PC-3 (cell line): Measurements from ENCODE around the gene MPZL1. TPM values are rescaled to one million over a fixed set of nuclear protein-coding genes. Genes with fewer than 3 reads are reported as not detected.

Experiments used
- ATAC-seq: fragments of 200-7000 bp; cut with Tn5 transposase; 2 replicates; pipeline ENCODE4 v1.9.1; 2020; ENCODE audit warnings: mild to moderate bottlenecking, moderate library complexity
- BruUV-seq: library from RNA; stranded (reverse); fragments of 400-500 nt; replicated peaks from 2 replicates; lab custom pipeline; 2021; lab: Mats Ljungman, UMichigan
- CTCF ChIA-PET: fragments of 300-600 bp; sonication (Branson Sonifier 250); formaldehyde crosslinking; loops from one replicate; lab custom pipeline; 2022; ENCODE audit warnings: antibody characterized with exemption; lab: Charles Lee
- POLR2A ChIA-PET: fragments of 300-600 bp; sonication (Branson Sonifier 250); formaldehyde crosslinking; loops from one replicate; lab custom pipeline; 2022; ENCODE audit warnings: antibody characterized with exemption; ENCODE audit not compliant: unreplicated experiment; lab: Charles Lee
- DNase-seq: peaks from one replicate; pipeline ENCODE4 v3.0.0-alpha.2; 2015
- H2AFZ ChIP-seq: fragments of 300-600 bp; sonication (generic); 2 replicates; pipeline ENCODE4 v1.6.0; 2016; ENCODE audit warnings: antibody characterized with exemption, low read length
- H3F3A ChIP-seq: fragments of 300-600 bp; sonication (generic); one replicate; pipeline ENCODE4 v1.6.0; 2017; ENCODE audit warnings: antibody characterized with exemption, low read length, control low read depth, mild to moderate bottlenecking; ENCODE audit not compliant: unreplicated experiment
- H3K27ac ChIP-seq: fragments of 300-600 bp; sonication (generic); 2 replicates; pipeline ENCODE4 v1.5.1; 2016; ENCODE audit warnings: mild to moderate bottlenecking, low read length
- H3K27me3 ChIP-seq: fragments of 300-600 bp; sonication (generic); 2 replicates; pipeline ENCODE4 v1.6.1; 2016; ENCODE audit warnings: low read length, mixed read lengths
- H3K36me3 ChIP-seq: fragments of 300-600 bp; sonication (generic); 2 replicates; pipeline ENCODE4 v1.6.1; 2016; ENCODE audit warnings: low read depth, mixed run types, low read length, mixed read lengths
- H3K4me1 ChIP-seq: fragments of 300-600 bp; sonication (generic); 2 replicates; pipeline ENCODE4 v1.5.1; 2016; ENCODE audit warnings: low read length; ENCODE audit not compliant: insufficient read depth
- H3K4me2 ChIP-seq: fragments of 300-600 bp; sonication (generic); 2 replicates; pipeline ENCODE4 v1.6.0; 2016; ENCODE audit warnings: low read length
- H3K4me3 ChIP-seq: fragments of 300-600 bp; sonication (generic); 2 replicates; pipeline ENCODE4 v1.5.1; 2016; ENCODE audit warnings: mild to moderate bottlenecking, low read length, mixed read lengths
- H3K79me2 ChIP-seq: fragments of 300-600 bp; sonication (generic); 2 replicates; pipeline ENCODE4 v1.6.1; 2017; ENCODE audit warnings: low read length, mixed read lengths
- H3K9ac ChIP-seq: fragments of 300-600 bp; sonication (generic); 2 replicates; pipeline ENCODE4 v1.6.0; 2016; ENCODE audit warnings: mild to moderate bottlenecking, low read length
- H3K9me2 ChIP-seq: fragments of 300-600 bp; sonication (generic); replicated peaks from 2 replicates; pipeline ENCODE4 v1.6.1; 2016; ENCODE audit warnings: mixed run types, low read length, mixed read lengths
- H3K9me3 ChIP-seq: fragments of 300-600 bp; sonication (generic); 2 replicates; pipeline ENCODE4 v1.6.1; 2016; ENCODE audit warnings: low read length, mixed read lengths
- H4K20me1 ChIP-seq: fragments of 300-600 bp; sonication (generic); 2 replicates; pipeline ENCODE4 v1.6.1; 2016; ENCODE audit warnings: low read length, mixed read lengths
- CTCF ChIP-seq: fragments of 300-600 bp; sonication (generic); conservative IDR thresholded peaks from 2 replicates; pipeline ENCODE4 v1.5.1; 2017; ENCODE audit warnings: antibody characterized with exemption, low read depth, mild to moderate bottlenecking, low read length
- EZH2 ChIP-seq: fragments of 300-600 bp; sonication (generic); IDR thresholded peaks from one replicate; pipeline ENCODE4 v1.6.1; 2017; ENCODE audit warnings: antibody characterized with exemption, mild to moderate bottlenecking, low read length; ENCODE audit not compliant: unreplicated experiment
- EZH2phosphoT487 ChIP-seq: fragments of 300-600 bp; sonication (generic); IDR thresholded peaks from 2 replicates; pipeline ENCODE4 v1.6.1; 2018; ENCODE audit warnings: mild to moderate bottlenecking, antibody characterized with exemption, low read length, borderline replicate concordance
- intact Hi-C: fragments of 100-400 bp; cut with micrococcal nuclease; formaldehyde crosslinking; loops from 2 replicates; pipeline ENCODE4 v1.9.0; 2023
- total RNA-seq: library from RNA; depleted of rRNA; stranded (reverse); fragments of >200 nt; gene quantifications from 2 replicates; pipeline ENCODE4 v1.2.3, GENCODE V29; 2014

Gene MPZL1
- total RNA-seq, 1 experiment from 2014 or later = 86.5 TPM

DNA sequence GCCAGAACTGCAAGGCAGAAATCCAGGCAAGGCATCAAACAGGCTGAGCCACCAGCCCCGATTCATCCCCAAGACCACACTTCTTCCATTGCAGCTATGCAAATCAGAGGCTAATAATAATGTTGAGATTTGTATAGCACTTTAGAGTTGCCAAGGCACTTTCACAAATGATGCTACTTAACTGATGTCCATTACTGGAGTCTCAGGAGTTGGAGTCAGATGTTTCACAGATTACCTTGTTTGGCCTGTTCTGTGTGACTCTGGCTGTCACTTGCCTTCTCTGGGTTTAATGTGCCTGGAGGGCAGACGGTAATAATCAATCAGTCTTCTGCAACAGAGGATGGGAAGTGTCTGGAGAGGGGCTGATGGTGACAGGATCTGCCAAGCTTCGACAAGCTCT, 40.8 kb upstream of the MPZL1 start:
- Histone ChIP-seq H3K27ac (no peak overlapping the region), H3F3A (no peaks in the 10 kb centered on the region), H3K9ac (no peak overlapping the region), H4K20me1 (no peaks in the 10 kb centered on the region), H3K27me3 (peaks cover 17% of the 10 kb centered on the region; the same call in 1 of the 2 replicates), H3K9me3 (no peaks in the 10 kb centered on the region), H3K9me2 (no peaks in the 10 kb centered on the region), H3K79me2 (no peaks in the 10 kb centered on the region), H3K4me1 (peaks cover 6% of the 10 kb centered on the region; the same call in 1 of the 2 replicates), H3K4me3 (no peak overlapping the region), H2AFZ (no peak overlapping the region), H3K4me2 (no peak overlapping the region), H3K36me3 (no peaks in the 10 kb centered on the region)
- no peak for TF ChIP-seq EZH2phosphoT487
- TF ChIP-seq EZH2 = no peak
- no peak for TF ChIP-seq CTCF
- CTCF ChIA-PET = no interaction called here
- DNase-seq (no peak), ATAC-seq (no peak)
- BruUV-seq = no TSS peak
- intact Hi-C loops = no loop called here
- POLR2A ChIA-PET = no interaction called here

- Histone ChIP-seq H3K27ac (no peak overlapping the region), H3K4me2 (no peak overlapping the region), H3K9me2 (no peaks in the 10 kb centered on the region), H3K79me2 (no peaks in the 10 kb centered on the region), H4K20me1 (no peaks in the 10 kb centered on the region), H3K9ac (no peak overlapping the region), H3K36me3 (no peaks in the 10 kb centered on the region), H3K4me1 (peaks cover 6% of the 10 kb centered on the region; the same call in 1 of the 2 replicates), H3K4me3 (no peak overlapping the region), H2AFZ (no peak overlapping the region), H3K9me3 (no peaks in the 10 kb centered on the region), H3F3A (no peaks in the 10 kb centered on the region), H3K27me3 (peaks cover 11% of the 10 kb centered on the region; the same call in 1 of the 2 replicates)
- DNase-seq = no peak
- TF ChIP-seq EZH2 (no peak), EZH2phosphoT487 (no peak), CTCF (no peak)
- no TSS peak for BruUV-seq
- ChIA-PET POLR2A (no interaction called here), CTCF (no interaction called here)
- ATAC-seq = no peak
- intact Hi-C loops = no loop called here
Observed at GRCh38 chr1:167681451-167682098, 40.2 kb upstream of the MPZL1 start.

DNA sequence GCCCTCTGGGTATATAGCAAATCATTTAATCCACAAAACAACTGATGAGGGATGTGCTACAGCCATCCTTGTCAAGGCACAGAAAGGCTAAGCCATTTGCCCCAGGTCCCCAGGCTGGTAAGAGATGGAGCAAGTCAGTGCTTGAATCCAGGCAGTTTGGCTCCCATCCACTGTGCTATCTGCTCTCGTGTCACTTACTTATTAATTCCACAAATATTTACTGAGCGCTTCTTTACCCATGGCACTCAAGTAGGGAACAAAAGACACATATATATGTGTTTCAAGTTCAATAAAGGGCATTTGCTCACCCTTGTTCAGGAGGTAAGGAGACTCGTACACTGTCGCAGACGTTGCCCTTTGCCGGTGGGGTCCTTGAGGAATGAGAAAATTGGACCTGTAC, 38.6 kb upstream of the MPZL1 start:
- no peaks in the 10 kb centered on the region for H3K36me3 ChIP-seq
- no peaks in the 10 kb centered on the region for H3K79me2 ChIP-seq
- no peaks in the 10 kb centered on the region for H3K9me3 ChIP-seq
- no TSS peak for BruUV-seq
- H3K4me1 ChIP-seq = peaks cover 6% of the 10 kb centered on the region; the same call in 1 of the 2 replicates
- no peak overlapping the region for H3K4me3 ChIP-seq
- H3K9me2 ChIP-seq = no peaks in the 10 kb centered on the region
- H3K9ac ChIP-seq = no peak overlapping the region
- H2AFZ ChIP-seq = no peak overlapping the region
- H3K4me2 ChIP-seq = peak overlapping the region; percentile 55
- DNase-seq = peak; percentile 14
- H3F3A ChIP-seq = no peaks in the 10 kb centered on the region
- ATAC-seq = no peak
- intact Hi-C loops = no loop called here
- H3K27ac ChIP-seq = no peak overlapping the region
- H3K27me3 ChIP-seq = 0 out of 2 replicates have a peak, but pooled peaks cover 8% of the 10 kb centered on the region
- no peaks in the 10 kb centered on the region for H4K20me1 ChIP-seq
- CTCF ChIA-PET = no interaction called here
- TF ChIP-seq CTCF (no peak), EZH2phosphoT487 (no peak), EZH2 (no peak)
- POLR2A ChIA-PET = no interaction called here
